ENCODE results near the gene CRY1.

GRCh38 chr12:107111314-107111713 lies 18.0 kb upstream of the CRY1 start:
- TF ChIP-seq RFX5 (IDR thresholded peaks at IDR 0.05; ENCODE audit: low read length) (no peak), TAF1 (IDR thresholded peaks at IDR 0.05; ENCODE audit: borderline replicate concordance, low read depth, low read length) (no peak), POLR2AphosphoS5 (IDR thresholded peaks at IDR 0.05; ENCODE audit: low read depth, low read length) (no peak), GABPA (IDR thresholded peaks at IDR 0.05; ENCODE audit: low read depth) (no peak), CHD2 (IDR thresholded peaks at IDR 0.05; ENCODE audit: low read length, partially characterized antibody) (no peak), RCOR1 (IDR thresholded peaks at IDR 0.05; ENCODE audit: low read length) (no peak)
- TF ChIP-seq, protein P1, sequence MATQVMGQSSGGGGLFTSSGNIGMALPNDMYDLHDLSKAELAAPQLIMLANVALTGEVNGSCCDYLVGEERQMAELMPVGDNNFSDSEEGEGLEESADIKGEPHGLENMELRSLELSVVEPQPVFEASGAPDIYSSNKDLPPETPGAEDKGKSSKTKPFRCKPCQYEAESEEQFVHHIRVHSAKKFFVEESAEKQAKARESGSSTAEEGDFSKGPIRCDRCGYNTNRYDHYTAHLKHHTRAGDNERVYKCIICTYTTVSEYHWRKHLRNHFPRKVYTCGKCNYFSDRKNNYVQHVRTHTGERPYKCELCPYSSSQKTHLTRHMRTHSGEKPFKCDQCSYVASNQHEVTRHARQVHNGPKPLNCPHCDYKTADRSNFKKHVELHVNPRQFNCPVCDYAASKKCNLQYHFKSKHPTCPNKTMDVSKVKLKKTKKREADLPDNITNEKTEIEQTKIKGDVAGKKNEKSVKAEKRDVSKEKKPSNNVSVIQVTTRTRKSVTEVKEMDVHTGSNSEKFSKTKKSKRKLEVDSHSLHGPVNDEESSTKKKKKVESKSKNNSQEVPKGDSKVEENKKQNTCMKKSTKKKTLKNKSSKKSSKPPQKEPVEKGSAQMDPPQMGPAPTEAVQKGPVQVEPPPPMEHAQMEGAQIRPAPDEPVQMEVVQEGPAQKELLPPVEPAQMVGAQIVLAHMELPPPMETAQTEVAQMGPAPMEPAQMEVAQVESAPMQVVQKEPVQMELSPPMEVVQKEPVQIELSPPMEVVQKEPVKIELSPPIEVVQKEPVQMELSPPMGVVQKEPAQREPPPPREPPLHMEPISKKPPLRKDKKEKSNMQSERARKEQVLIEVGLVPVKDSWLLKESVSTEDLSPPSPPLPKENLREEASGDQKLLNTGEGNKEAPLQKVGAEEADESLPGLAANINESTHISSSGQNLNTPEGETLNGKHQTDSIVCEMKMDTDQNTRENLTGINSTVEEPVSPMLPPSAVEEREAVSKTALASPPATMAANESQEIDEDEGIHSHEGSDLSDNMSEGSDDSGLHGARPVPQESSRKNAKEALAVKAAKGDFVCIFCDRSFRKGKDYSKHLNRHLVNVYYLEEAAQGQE (IDR thresholded peaks at IDR 0.05; ENCODE audit: low read depth, low read length), result no peak
- TF ChIP-seq, protein P2, sequence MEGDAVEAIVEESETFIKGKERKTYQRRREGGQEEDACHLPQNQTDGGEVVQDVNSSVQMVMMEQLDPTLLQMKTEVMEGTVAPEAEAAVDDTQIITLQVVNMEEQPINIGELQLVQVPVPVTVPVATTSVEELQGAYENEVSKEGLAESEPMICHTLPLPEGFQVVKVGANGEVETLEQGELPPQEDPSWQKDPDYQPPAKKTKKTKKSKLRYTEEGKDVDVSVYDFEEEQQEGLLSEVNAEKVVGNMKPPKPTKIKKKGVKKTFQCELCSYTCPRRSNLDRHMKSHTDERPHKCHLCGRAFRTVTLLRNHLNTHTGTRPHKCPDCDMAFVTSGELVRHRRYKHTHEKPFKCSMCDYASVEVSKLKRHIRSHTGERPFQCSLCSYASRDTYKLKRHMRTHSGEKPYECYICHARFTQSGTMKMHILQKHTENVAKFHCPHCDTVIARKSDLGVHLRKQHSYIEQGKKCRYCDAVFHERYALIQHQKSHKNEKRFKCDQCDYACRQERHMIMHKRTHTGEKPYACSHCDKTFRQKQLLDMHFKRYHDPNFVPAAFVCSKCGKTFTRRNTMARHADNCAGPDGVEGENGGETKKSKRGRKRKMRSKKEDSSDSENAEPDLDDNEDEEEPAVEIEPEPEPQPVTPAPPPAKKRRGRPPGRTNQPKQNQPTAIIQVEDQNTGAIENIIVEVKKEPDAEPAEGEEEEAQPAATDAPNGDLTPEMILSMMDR (IDR thresholded peaks at IDR 0.05), result no peak
